ENCODE results near the gene MGME1. TPM values are rescaled to one million over a fixed set of nuclear protein-coding genes. Genes with fewer than 3 reads are reported as not detected.

MGME1 gene
- total and polyA plus RNA-seq, 2 of the 13 experiments (the other 11 are each of a cell fraction or from before 2014, with no cell fraction given), result 36.7 to 66.6 TPM

DNA sequence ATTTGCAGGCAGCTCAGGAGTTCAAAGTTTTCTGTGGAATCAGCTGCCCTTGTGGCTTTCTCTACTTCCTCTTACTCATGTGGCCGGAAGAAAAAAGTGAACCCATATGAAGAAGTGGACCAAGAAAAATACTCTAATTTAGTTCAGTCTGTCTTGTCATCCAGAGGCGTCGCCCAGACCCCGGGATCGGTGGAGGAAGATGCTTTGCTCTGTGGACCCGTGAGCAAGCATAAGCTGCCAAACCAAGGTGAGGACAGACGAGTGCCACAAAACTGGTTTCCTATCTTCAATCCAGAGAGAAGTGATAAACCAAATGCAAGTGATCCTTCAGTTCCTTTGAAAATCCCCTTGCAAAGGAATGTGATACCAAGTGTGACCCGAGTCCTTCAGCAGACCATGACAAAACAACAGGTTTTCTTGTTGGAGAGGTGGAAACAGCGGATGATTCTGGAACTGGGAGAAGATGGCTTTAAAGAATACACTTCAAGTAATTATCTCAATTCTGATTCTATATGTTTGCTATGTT lies 1.1 kb downstream of the MGME1 start (continued):
- TF ChIP-seq ZNF292 (CRISPR knock-in tag; IDR thresholded peaks at IDR 0.05; ENCODE audit: borderline replicate concordance, low read depth) (no peak), ZNF563 (CRISPR knock-in tag; IDR thresholded peaks at IDR 0.05) (no peak), ZBTB25 (CRISPR knock-in tag; IDR thresholded peaks at IDR 0.05) (no peak), RAD51 (IDR thresholded peaks at IDR 0.05; ENCODE audit: borderline replicate concordance) (no peak), RFXANK (CRISPR knock-in tag; IDR thresholded peaks at IDR 0.05) (no peak), PAF1 (CRISPR knock-in tag; IDR thresholded peaks at IDR 0.05) (no peak), KAT2B (IDR thresholded peaks at IDR 0.05; ENCODE audit: borderline replicate concordance, low read depth, low read length) (no peak), ASH2L (IDR thresholded peaks at IDR 0.05; ENCODE audit: insufficient read length, low read depth, low read length) (no peak), SP1 (IDR thresholded peaks at IDR 0.05) (no peak), SP1 (CRISPR knock-in tag; IDR thresholded peaks at IDR 0.05) (no peak), MXD1 (CRISPR knock-in tag; IDR thresholded peaks at IDR 0.05) (no peak), ZNF782 (CRISPR knock-in tag; IDR thresholded peaks at IDR 0.05; ENCODE audit: borderline replicate concordance) (no peak), PITX1 (CRISPR knock-in tag; IDR thresholded peaks at IDR 0.05) (no peak), ZNF317 (CRISPR knock-in tag; IDR thresholded peaks at IDR 0.05) (no peak), MTA3 (CRISPR knock-in tag; IDR thresholded peaks at IDR 0.05) (no peak), CEBPG (CRISPR knock-in tag; IDR thresholded peaks at IDR 0.05) (no peak), ZNF44 (CRISPR knock-in tag; IDR thresholded peaks at IDR 0.05) (no peak), ZNF776 (CRISPR knock-in tag; IDR thresholded peaks at IDR 0.05) (no peak), SIN3A (IDR thresholded peaks at IDR 0.05; ENCODE audit: borderline replicate concordance, low read depth, low read length) (peak; percentile 78), GTF3A (CRISPR knock-in tag; conservative IDR thresholded peaks at IDR 0.05) (no peak), ZNF34 (CRISPR knock-in tag; IDR thresholded peaks at IDR 0.05; ENCODE audit: borderline replicate concordance) (no peak), ZBTB34 (CRISPR knock-in tag; IDR thresholded peaks at IDR 0.05) (no peak), RARA (CRISPR knock-in tag; IDR thresholded peaks at IDR 0.05) (no peak), GZF1 (CRISPR knock-in tag; IDR thresholded peaks at IDR 0.05) (no peak), JUNB (CRISPR knock-in tag; IDR thresholded peaks at IDR 0.05; ENCODE audit: borderline replicate concordance) (no peak), ERF (CRISPR knock-in tag; IDR thresholded peaks at IDR 0.05) (no peak)
- TF ChIP-seq, protein P1, sequence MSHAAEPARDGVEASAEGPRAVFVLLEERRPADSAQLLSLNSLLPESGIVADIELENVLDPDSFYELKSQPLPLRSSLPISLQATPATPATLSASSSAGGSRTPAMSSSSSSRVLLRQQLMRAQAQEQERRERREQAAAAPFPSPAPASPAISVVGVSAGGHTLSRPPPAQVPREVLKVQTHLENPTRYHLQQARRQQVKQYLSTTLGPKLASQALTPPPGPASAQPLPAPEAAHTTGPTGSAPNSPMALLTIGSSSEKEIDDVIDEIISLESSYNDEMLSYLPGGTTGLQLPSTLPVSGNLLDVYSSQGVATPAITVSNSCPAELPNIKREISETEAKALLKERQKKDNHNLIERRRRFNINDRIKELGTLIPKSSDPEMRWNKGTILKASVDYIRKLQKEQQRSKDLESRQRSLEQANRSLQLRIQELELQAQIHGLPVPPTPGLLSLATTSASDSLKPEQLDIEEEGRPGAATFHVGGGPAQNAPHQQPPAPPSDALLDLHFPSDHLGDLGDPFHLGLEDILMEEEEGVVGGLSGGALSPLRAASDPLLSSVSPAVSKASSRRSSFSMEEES (CRISPR knock-in tag; IDR thresholded peaks at IDR 0.05), result peak; percentile 7

All from HepG2 (cell line).